ENCODE data around the gene INS. TPM values are rescaled to one million over a fixed set of nuclear protein-coding genes. Genes with fewer than 3 reads are reported as not detected.

Gene INS
- total and polyA plus RNA-seq, 2 of the 13 experiments (the other 11 are each of a cell fraction or from before 2014, with no cell fraction given): not detected

- Histone ChIP-seq H4K20me1 (ENCODE audit: insufficient read depth, low read length) (no peaks in the 10 kb centered on the region), H3K36me3 (replicated peaks in 1 of 2; ENCODE audit: control insufficient read depth in 1 of 2, insufficient read depth in 2 of 2, low read length in 2 of 2) (no peaks in the 10 kb centered on the region; a peak in 1 of 5 replicates), H3K4me1 (ENCODE audit: insufficient read depth, low read length) (peaks cover 91% of the 10 kb centered on the region), H3K27ac (ENCODE audit: extremely low read length, insufficient read depth, low read length) (peak overlapping the region; percentile 99), H3K4me3 (replicated peaks in 1 of 3; ENCODE audit: insufficient read depth in 1 of 3, low read depth in 2 of 3, low read length in 3 of 3) (no peak overlapping the region), H3K4me2 (ENCODE audit: low read depth, low read length) (no peak overlapping the region; the same call in 1 of the 2 replicates), H2AFZ (ENCODE audit: low read length) (no peak overlapping the region), H3K27me3 (ENCODE audit: control insufficient read depth in 1 of 2, insufficient read depth in 2 of 2, low read length in 2 of 2) (no peaks in the 10 kb centered on the region; a peak in 1 of 5 replicates), H3K9me3 (ENCODE audit: low read length) (no peaks in the 10 kb centered on the region), H3K79me2 (ENCODE audit: insufficient read depth, low read length) (peaks cover 2% of the 10 kb centered on the region), H3K9ac (ENCODE audit: insufficient read depth, low read depth, low read length) (peak overlapping the region; percentile 64)
- TF ChIP-seq RBFOX2 (IDR thresholded peaks at IDR 0.05; ENCODE audit: low read depth, low read length) (peak; percentile 57; the same call in 1 of the 2 replicates), ZNF775 (CRISPR knock-in tag; IDR thresholded peaks at IDR 0.05; ENCODE audit: borderline replicate concordance) (no peak), MXD4 (CRISPR knock-in tag; IDR thresholded peaks at IDR 0.05) (no peak)
- ChIA-PET POLR2A (no interaction called here), CTCF (ENCODE audit: low intra/inter-chr PET ratio, low total read pairs) (no interaction called here)
- in situ Hi-C loops (cut with HindIII; ENCODE audit: extremely low pct_ligation_motif_present, low pct_unique_long_range_greater_than_20kb): loop anchor here (25.0 kb wide), 1 partner anchor 528 kb away; no protein-coding TSS in a partner anchor
- FAIRE-seq (no peak), DNase-seq (ENCODE audit: low spot score) (no peak), ATAC-seq (no peak)
- BruUV-seq (replicated peaks): no TSS peak
- intact Hi-C loops (cut with micrococcal nuclease; ENCODE audit: unreplicated experiment): no loop called here
- 96% methylated on average over 7 of the region's 11 CpGs for WGBS (ENCODE audit: low lambda C conversion rate)
Observed at GRCh38 chr11:2209370-2209801, 48.4 kb upstream of the INS start.

GRCh38 chr11:2208691-2209369 lies 47.8 kb upstream of the INS start:
- H3K79me2 ChIP-seq (ENCODE audit: insufficient read depth, low read length): peaks cover 2% of the 10 kb centered on the region
- no peak overlapping the region for H3K4me3 ChIP-seq (replicated peaks in 1 of 3; ENCODE audit: insufficient read depth in 1 of 3, low read depth in 2 of 3, low read length in 3 of 3)
- H3K9me3 ChIP-seq (ENCODE audit: low read length): no peaks in the 10 kb centered on the region
- no peak overlapping the region for H3K9ac ChIP-seq (ENCODE audit: insufficient read depth, low read depth, low read length)
- ATAC-seq (no peak), DNase-seq (ENCODE audit: low spot score) (peak; percentile 12), FAIRE-seq (no peak)
- BruUV-seq (replicated peaks): no TSS peak
- no peaks in the 10 kb centered on the region; a peak in 1 of 5 replicates for H3K36me3 ChIP-seq (replicated peaks in 1 of 2; ENCODE audit: control insufficient read depth in 1 of 2, insufficient read depth in 2 of 2, low read length in 2 of 2)
- intact Hi-C loops (cut with micrococcal nuclease; ENCODE audit: unreplicated experiment): no loop called here
- H4K20me1 ChIP-seq (ENCODE audit: insufficient read depth, low read length): no peaks in the 10 kb centered on the region
- in situ Hi-C loops (cut with HindIII; ENCODE audit: extremely low pct_ligation_motif_present, low pct_unique_long_range_greater_than_20kb): loop anchor here (25.0 kb wide), 1 partner anchor 528 kb away; no protein-coding TSS in a partner anchor
- no peak overlapping the region for H2AFZ ChIP-seq (ENCODE audit: low read length)
- ChIA-PET POLR2A (no interaction called here), CTCF (ENCODE audit: low intra/inter-chr PET ratio, low total read pairs) (no interaction called here)
- no peak overlapping the region for H3K4me2 ChIP-seq (ENCODE audit: low read depth, low read length)
- H3K27ac ChIP-seq (ENCODE audit: extremely low read length, insufficient read depth, low read length): peak overlapping the region; percentile 99
- no peaks in the 10 kb centered on the region; a peak in 1 of 5 replicates for H3K27me3 ChIP-seq (ENCODE audit: control insufficient read depth in 1 of 2, insufficient read depth in 2 of 2, low read length in 2 of 2)
- peaks cover 91% of the 10 kb centered on the region for H3K4me1 ChIP-seq (ENCODE audit: insufficient read depth, low read length)
- 97% methylated on average over 20 of the region's 24 CpGs for WGBS (ENCODE audit: low lambda C conversion rate)
- TF ChIP-seq ZNF713 (CRISPR knock-in tag; IDR thresholded peaks at IDR 0.05) (no peak), MXD3 (CRISPR knock-in tag; IDR thresholded peaks at IDR 0.05) (no peak), CTCF (CRISPR knock-in tag; IDR thresholded peaks at IDR 0.05) (peak; percentile 22; the same call in 1 of the 2 replicates), TBL1XR1 (IDR thresholded peaks at IDR 0.05; ENCODE audit: borderline replicate concordance, low read length, partially characterized antibody) (no peak), CREM (IDR thresholded peaks at IDR 0.05) (no peak), CREM (CRISPR knock-in tag; IDR thresholded peaks at IDR 0.05) (no peak), ZNF292 (CRISPR knock-in tag; IDR thresholded peaks at IDR 0.05; ENCODE audit: borderline replicate concordance, low read depth) (no peak), XRCC5 (optimal IDR thresholded peaks at IDR 0.05; ENCODE audit: low read length) (peak; percentile 25), HNRNPL (IDR thresholded peaks at IDR 0.05; ENCODE audit: low read depth, low read length) (peak; percentile 97), DR1 (CRISPR knock-in tag; IDR thresholded peaks at IDR 0.05) (peak; percentile 41; the same call in 1 of the 2 replicates)

All from HepG2 (cell line).